ENCODE data around the gene C1orf105.
"Not testable (repeated sequence)": the region's sequence is repeated elsewhere in the genome, so short reads cannot be mapped to it uniquely, and the experiment has no call there.

C1orf105 gene

GRCh38 chr1:172427191-172427590 is 6.7 kb downstream of the C1orf105 start:
- DNase-seq (ENCODE audit: low read depth), result no peak

GRCh38 chr1:172429331-172430127 is 9.0 kb downstream of the C1orf105 start:
- DNase-seq (ENCODE audit: low read depth), result no peak

- DNase-seq (ENCODE audit: low read depth), result no peak
Measured at GRCh38 chr1:172430128-172430454, 9.6 kb downstream of the C1orf105 start.

- DNase-seq (ENCODE audit: low read depth), result no peak
Measured at GRCh38 chr1:172431204-172431603, 10.7 kb downstream of the C1orf105 start.

- no peak for DNase-seq (ENCODE audit: low read depth)
Measured at GRCh38 chr1:172431721-172432192, 11.3 kb downstream of the C1orf105 start.

GRCh38 chr1:172437183-172437582 is 16.7 kb downstream of the C1orf105 start:
- DNase-seq (ENCODE audit: low read depth), result not testable (repeated sequence)

GRCh38 chr1:172442404-172442803 is 21.9 kb downstream of the C1orf105 start:
- no peak for DNase-seq (ENCODE audit: low read depth)

GRCh38 chr1:172442843-172443565 is 22.5 kb downstream of the C1orf105 start:
- DNase-seq (ENCODE audit: low read depth), result no peak

GRCh38 chr1:172443666-172444453 is 23.4 kb downstream of the C1orf105 start, which contains the start of gene PIGC:
Gene PIGC, minus strand, starts transcription at chr1:172444069. Its CDS starts 1,447 bp downstream, at chr1:172442622.
- DNase-seq (ENCODE audit: low read depth), result no peak

GRCh38 chr1:172446547-172446946 is 26.1 kb downstream of the C1orf105 start:
- no peak for DNase-seq (ENCODE audit: low read depth)

- DNase-seq (ENCODE audit: low read depth), result no peak
Measured at GRCh38 chr1:172447641-172448040, 27.2 kb downstream of the C1orf105 start.

GRCh38 chr1:172448995-172449584 is 28.6 kb downstream of the C1orf105 start:
- no peak for DNase-seq (ENCODE audit: low read depth)

GRCh38 chr1:172449585-172450523 is 29.4 kb downstream of the C1orf105 start:
- DNase-seq (ENCODE audit: low read depth), result no peak

- DNase-seq (ENCODE audit: low read depth), result no peak
Measured at GRCh38 chr1:172450524-172450885, 30.0 kb downstream of the C1orf105 start.

- no peak for DNase-seq (ENCODE audit: low read depth)
Measured at GRCh38 chr1:172451002-172451443, 30.5 kb downstream of the C1orf105 start.

- DNase-seq (ENCODE audit: low read depth), result no peak
Measured at GRCh38 chr1:172452536-172453152, 32.2 kb downstream of the C1orf105 start.

GRCh38 chr1:172453153-172453545 is 32.7 kb downstream of the C1orf105 start:
- no peak for DNase-seq (ENCODE audit: low read depth)

- DNase-seq (ENCODE audit: low read depth), result no peak
Measured at GRCh38 chr1:172453607-172454006, 33.1 kb downstream of the C1orf105 start.

GRCh38 chr1:172455451-172455850 is 35.0 kb downstream of the C1orf105 start:
- no peak for DNase-seq (ENCODE audit: low read depth)

- DNase-seq (ENCODE audit: low read depth), result no peak
Measured at GRCh38 chr1:172456344-172456769, 35.9 kb downstream of the C1orf105 start.

Measured in HS-27A (cell line).